Type B pancreatic cell (in vitro differentiated cells): ENCODE measurements around the gene ROR1. TPM values are rescaled to one million over a fixed set of nuclear protein-coding genes. Genes with fewer than 3 reads are reported as not detected.

Experiments used
- DNase-seq: peaks from one replicate; pipeline ENCODE4 v3.0.0; 2021; ENCODE audit warnings: mixed read lengths; ENCODE audit not compliant: unreplicated experiment; ENCODE audit errors: extremely low spot score
- H3K27ac Mint-ChIP-seq: 2 replicates; pipeline ENCODE4 v1.8.0; 2021; ENCODE audit warnings: mild to moderate bottlenecking, mixed read lengths
- H3K27me3 Mint-ChIP-seq: 2 replicates; pipeline ENCODE4 v1.8.0; 2021; ENCODE audit warnings: mixed read lengths
- H3K36me3 Mint-ChIP-seq: 2 replicates; pipeline ENCODE4 v1.8.0; 2021; ENCODE audit warnings: mixed read lengths
- H3K4me1 Mint-ChIP-seq: one replicate; pipeline ENCODE4 v1.8.0; 2021; ENCODE audit warnings: mixed read lengths; ENCODE audit not compliant: unreplicated experiment
- H3K4me3 Mint-ChIP-seq: 2 replicates; pipeline ENCODE4 v1.8.0; 2021; ENCODE audit warnings: mild to moderate bottlenecking, mixed read lengths
- H3K9me3 Mint-ChIP-seq: 2 replicates; pipeline ENCODE4 v1.8.0; 2021; ENCODE audit warnings: mixed read lengths
- total RNA-seq: library from RNA; stranded (reverse); gene quantifications from 2 replicates; pipeline ENCODE4 v1.2.1, GENCODE V29; 2021; ENCODE audit warnings: low replicate concordance
- TF ChIP-seq, protein P1 (sequence below): fragments of 200-600 bp; sonication (generic); conservative IDR thresholded peaks from 2 replicates; pipeline ENCODE4 v1.5.0; 2021; ENCODE audit warnings: antibody characterized with exemption, mild to moderate bottlenecking

The ROR1 gene
- total RNA-seq, 1 donor from 2014 or later: 32.0 TPM

DNA sequence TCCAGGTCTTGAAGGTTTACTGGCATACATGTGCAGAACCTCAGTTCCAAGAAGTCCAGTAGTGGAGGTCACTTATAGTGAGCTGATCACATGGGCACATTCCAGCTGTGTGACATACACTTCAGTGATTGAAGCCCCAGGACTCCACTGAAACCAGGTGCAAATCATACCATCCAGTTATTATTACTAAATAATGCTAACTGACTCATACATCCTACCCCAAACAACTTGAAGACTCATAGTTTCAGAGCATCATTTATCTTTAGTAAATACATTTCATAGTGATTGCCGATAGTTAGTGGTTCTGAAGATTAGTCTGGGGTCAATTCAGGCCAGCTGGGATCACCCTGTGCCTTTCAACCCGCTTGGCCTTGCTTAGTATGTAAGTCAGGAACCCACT, 291.8 kb downstream of the ROR1 start:
- Mint-ChIP-seq H3K36me3 (no peaks in the 10 kb centered on the region), H3K27ac (no peak overlapping the region), H3K4me1 (peaks cover 41% of the 10 kb centered on the region), H3K4me3 (no peak overlapping the region), H3K27me3 (no peaks in the 10 kb centered on the region), H3K9me3 (peaks cover under 1% of the 10 kb centered on the region)
- no peak for DNase-seq
- TF ChIP-seq, protein P1, sequence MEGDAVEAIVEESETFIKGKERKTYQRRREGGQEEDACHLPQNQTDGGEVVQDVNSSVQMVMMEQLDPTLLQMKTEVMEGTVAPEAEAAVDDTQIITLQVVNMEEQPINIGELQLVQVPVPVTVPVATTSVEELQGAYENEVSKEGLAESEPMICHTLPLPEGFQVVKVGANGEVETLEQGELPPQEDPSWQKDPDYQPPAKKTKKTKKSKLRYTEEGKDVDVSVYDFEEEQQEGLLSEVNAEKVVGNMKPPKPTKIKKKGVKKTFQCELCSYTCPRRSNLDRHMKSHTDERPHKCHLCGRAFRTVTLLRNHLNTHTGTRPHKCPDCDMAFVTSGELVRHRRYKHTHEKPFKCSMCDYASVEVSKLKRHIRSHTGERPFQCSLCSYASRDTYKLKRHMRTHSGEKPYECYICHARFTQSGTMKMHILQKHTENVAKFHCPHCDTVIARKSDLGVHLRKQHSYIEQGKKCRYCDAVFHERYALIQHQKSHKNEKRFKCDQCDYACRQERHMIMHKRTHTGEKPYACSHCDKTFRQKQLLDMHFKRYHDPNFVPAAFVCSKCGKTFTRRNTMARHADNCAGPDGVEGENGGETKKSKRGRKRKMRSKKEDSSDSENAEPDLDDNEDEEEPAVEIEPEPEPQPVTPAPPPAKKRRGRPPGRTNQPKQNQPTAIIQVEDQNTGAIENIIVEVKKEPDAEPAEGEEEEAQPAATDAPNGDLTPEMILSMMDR: no peak

DNA sequence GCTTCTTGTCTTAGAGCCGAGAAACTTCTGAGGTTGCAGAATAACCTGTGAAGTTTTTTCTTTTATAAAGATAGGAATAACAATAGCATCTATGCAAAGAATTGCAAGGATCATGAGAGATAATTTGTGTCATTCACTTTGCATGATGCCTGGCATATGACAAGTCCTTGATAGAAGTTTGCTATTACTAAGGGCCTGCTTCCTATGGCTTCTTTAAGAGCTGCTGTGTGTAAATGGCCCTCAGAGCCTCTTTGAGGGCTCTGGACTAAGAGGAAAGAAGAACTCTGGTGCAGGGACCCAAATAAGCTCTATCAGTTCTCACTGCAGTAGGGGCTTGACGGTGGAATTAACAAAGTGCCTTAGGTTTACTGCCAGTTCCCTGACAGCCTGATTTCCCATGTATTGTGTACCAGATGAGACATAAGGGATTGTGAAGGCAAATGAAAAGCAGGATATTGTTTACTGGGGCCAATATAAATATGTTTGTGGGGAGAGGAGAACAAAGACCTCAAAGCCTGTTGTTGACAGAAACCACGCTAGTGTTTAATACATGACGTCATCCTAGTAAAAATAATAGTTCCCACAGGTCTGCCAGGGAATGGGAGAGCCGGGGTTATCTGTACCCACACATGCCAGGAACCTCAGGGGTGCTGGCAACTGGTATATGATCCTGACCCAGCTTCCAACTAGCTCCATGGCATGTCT, 298.4 kb downstream of the ROR1 start:
- DNase-seq: no peak
- H3K9me3 Mint-ChIP-seq: peaks cover 5% of the 10 kb centered on the region
- H3K36me3 Mint-ChIP-seq: peaks cover 3% of the 10 kb centered on the region
- H3K27me3 Mint-ChIP-seq: no peaks in the 10 kb centered on the region
- peak overlapping the region; percentile 22 for H3K27ac Mint-ChIP-seq
- H3K4me1 Mint-ChIP-seq: peaks cover 36% of the 10 kb centered on the region
- TF ChIP-seq, protein P1: no peak
- no peak overlapping the region for H3K4me3 Mint-ChIP-seq

GRCh38 chr1:64073705-64074104, 299.9 kb downstream of the ROR1 start:
- no peaks in the 10 kb centered on the region for H3K27me3 Mint-ChIP-seq
- TF ChIP-seq, protein P1: no peak
- H3K9me3 Mint-ChIP-seq: peaks cover 5% of the 10 kb centered on the region
- H3K27ac Mint-ChIP-seq: no peak overlapping the region
- no peak overlapping the region for H3K4me3 Mint-ChIP-seq
- H3K4me1 Mint-ChIP-seq: peaks cover 36% of the 10 kb centered on the region
- peaks cover 3% of the 10 kb centered on the region for H3K36me3 Mint-ChIP-seq
- no peak for DNase-seq

DNA sequence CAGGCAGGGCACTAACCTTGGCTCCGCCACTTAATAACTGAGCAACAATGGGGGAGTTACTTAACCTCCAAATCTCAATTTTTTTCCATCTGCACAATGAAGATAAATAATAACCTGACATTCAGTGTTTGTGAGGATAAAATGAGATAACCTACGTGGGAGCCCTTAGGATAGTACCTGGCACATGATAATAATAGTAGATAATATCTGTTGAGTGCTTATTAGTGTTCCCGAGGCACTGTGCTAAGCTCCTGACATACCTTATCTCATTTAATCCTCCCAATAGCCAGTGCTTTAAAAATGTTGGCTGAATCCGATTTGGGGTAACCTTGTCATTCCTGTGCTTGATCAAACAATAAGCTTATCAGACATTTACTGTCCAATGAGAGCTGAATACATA, 300.9 kb downstream of the ROR1 start:
- TF ChIP-seq, protein P1: no peak
- Mint-ChIP-seq H3K9me3 (peaks cover 5% of the 10 kb centered on the region), H3K36me3 (peaks cover 3% of the 10 kb centered on the region), H3K27me3 (no peaks in the 10 kb centered on the region), H3K27ac (no peak overlapping the region), H3K4me1 (peaks cover 30% of the 10 kb centered on the region), H3K4me3 (no peak overlapping the region)
- no peak for DNase-seq

GRCh38 chr1:64077281-64077940, 303.6 kb downstream of the ROR1 start:
- DNase-seq: no peak
- H3K36me3 Mint-ChIP-seq: no peaks in the 10 kb centered on the region
- TF ChIP-seq, protein P1: no peak
- H3K9me3 Mint-ChIP-seq: no peaks in the 10 kb centered on the region
- H3K4me3 Mint-ChIP-seq: no peak overlapping the region
- H3K4me1 Mint-ChIP-seq: peaks cover 20% of the 10 kb centered on the region
- no peak overlapping the region for H3K27ac Mint-ChIP-seq
- H3K27me3 Mint-ChIP-seq: no peaks in the 10 kb centered on the region
